ENCODE measurements around the gene SLC19A2. TPM values are rescaled to one million over a fixed set of nuclear protein-coding genes. Genes with fewer than 3 reads are reported as not detected.

SLC19A2 gene
- total RNA-seq, 2 experiments from 2014 or later, result 3.6 to 3.7 TPM

GRCh38 chr1:169527451-169528214 is 41.9 kb upstream of the SLC19A2 start:
- peaks cover 10% of the 10 kb centered on the region for H3K4me1 Mint-ChIP-seq (ENCODE audit: low read depth)
- intact Hi-C loops (cut with DNase I, micrococcal nuclease), result loop anchor here in 1 of 2 experiments (5.0 kb wide), 1 partner anchor 50 kb away; no protein-coding TSS in a partner anchor
- H3K36me3 ChIP-seq (ENCODE audit: insufficient read depth, low read length), result peaks cover 26% of the 10 kb centered on the region
- H3K27ac Mint-ChIP-seq, result no peak overlapping the region
- H3K27ac ChIP-seq (ENCODE audit: low read depth in 1 of 2, low read length in 2 of 2), result no peak overlapping the region
- ChIA-PET CTCF (interaction anchor here (0.6 kb wide), 1 partner anchor 8 kb away, joined by 3 read pairs; no protein-coding TSS in a partner anchor), POLR2A (no interaction called here)
- DNase-seq, result no peak
- no peak overlapping the region for H3K4me3 ChIP-seq (ENCODE audit: low read length)
- H3K9me3 ChIP-seq (ENCODE audit: control insufficient read depth in 1 of 2, insufficient read depth in 1 of 2, low read length in 2 of 2), result no peaks in the 10 kb centered on the region
- no peak for TF ChIP-seq CTCF (IDR thresholded peaks at IDR 0.05)
- H3K36me3 Mint-ChIP-seq (ENCODE audit: low read depth), result peaks cover 16% of the 10 kb centered on the region
- ATAC-seq (ENCODE audit: poor library complexity), result no peak
- H3K4me1 ChIP-seq (ENCODE audit: insufficient read depth, low read length), result no peaks in the 10 kb centered on the region
- H3K4me3 Mint-ChIP-seq, result no peak overlapping the region
- no peaks in the 10 kb centered on the region for H3K27me3 ChIP-seq (ENCODE audit: control insufficient read depth in 1 of 2, insufficient read depth in 2 of 2, low read length in 2 of 2)
- no peaks in the 10 kb centered on the region for H3K27me3 Mint-ChIP-seq
- no peaks in the 10 kb centered on the region for H3K9me3 Mint-ChIP-seq

GRCh38 chr1:169527001-169527400 is 41.3 kb upstream of the SLC19A2 start:
- no peak for TF ChIP-seq CTCF (IDR thresholded peaks at IDR 0.05)
- ATAC-seq (ENCODE audit: poor library complexity), result no peak
- H3K27ac Mint-ChIP-seq, result no peak overlapping the region
- no peak for DNase-seq
- intact Hi-C loops (cut with DNase I, micrococcal nuclease), result loop anchor here in 1 of 2 experiments (5.0 kb wide), 1 partner anchor 50 kb away; no protein-coding TSS in a partner anchor
- Histone ChIP-seq H3K9me3 (ENCODE audit: control insufficient read depth in 1 of 2, insufficient read depth in 1 of 2, low read length in 2 of 2) (no peaks in the 10 kb centered on the region), H3K36me3 (ENCODE audit: insufficient read depth, low read length) (peaks cover 26% of the 10 kb centered on the region), H3K27me3 (ENCODE audit: control insufficient read depth in 1 of 2, insufficient read depth in 2 of 2, low read length in 2 of 2) (no peaks in the 10 kb centered on the region), H3K27ac (ENCODE audit: low read depth in 1 of 2, low read length in 2 of 2) (no peak overlapping the region), H3K4me1 (ENCODE audit: insufficient read depth, low read length) (no peaks in the 10 kb centered on the region), H3K4me3 (ENCODE audit: low read length) (no peak overlapping the region)
- H3K9me3 Mint-ChIP-seq, result no peaks in the 10 kb centered on the region
- no peaks in the 10 kb centered on the region for H3K27me3 Mint-ChIP-seq
- H3K4me3 Mint-ChIP-seq, result no peak overlapping the region
- H3K36me3 Mint-ChIP-seq (ENCODE audit: low read depth), result peaks cover 19% of the 10 kb centered on the region
- ChIA-PET CTCF (no interaction called here), POLR2A (no interaction called here)
- peaks cover 10% of the 10 kb centered on the region for H3K4me1 Mint-ChIP-seq (ENCODE audit: low read depth)

GRCh38 chr1:169526120-169526832 is 40.5 kb upstream of the SLC19A2 start:
- ChIA-PET CTCF (no interaction called here), POLR2A (no interaction called here)
- H3K36me3 ChIP-seq (ENCODE audit: insufficient read depth, low read length), result peaks cover 26% of the 10 kb centered on the region

More at GRCh38 chr1:169526120-169526832, 40.5 kb upstream of the SLC19A2 start:
- intact Hi-C loops (cut with DNase I, micrococcal nuclease), result loop anchor here in 1 of 2 experiments (5.0 kb wide), 1 partner anchor 49 kb away; no protein-coding TSS in a partner anchor
- H3K27me3 Mint-ChIP-seq, result no peaks in the 10 kb centered on the region
- TF ChIP-seq CTCF (IDR thresholded peaks at IDR 0.05), result no peak
- no peaks in the 10 kb centered on the region for H3K9me3 Mint-ChIP-seq
- peaks cover 23% of the 10 kb centered on the region for H3K36me3 Mint-ChIP-seq (ENCODE audit: low read depth)
- peaks cover 10% of the 10 kb centered on the region for H3K4me1 Mint-ChIP-seq (ENCODE audit: low read depth)
- H3K9me3 ChIP-seq (ENCODE audit: control insufficient read depth in 1 of 2, insufficient read depth in 1 of 2, low read length in 2 of 2), result no peaks in the 10 kb centered on the region
- H3K27ac ChIP-seq (ENCODE audit: low read depth in 1 of 2, low read length in 2 of 2), result no peak overlapping the region
- no peaks in the 10 kb centered on the region for H3K27me3 ChIP-seq (ENCODE audit: control insufficient read depth in 1 of 2, insufficient read depth in 2 of 2, low read length in 2 of 2)
- no peak for DNase-seq
- no peaks in the 10 kb centered on the region for H3K4me1 ChIP-seq (ENCODE audit: insufficient read depth, low read length)
- no peak overlapping the region for H3K27ac Mint-ChIP-seq
- H3K4me3 Mint-ChIP-seq, result no peak overlapping the region
- no peak for ATAC-seq (ENCODE audit: poor library complexity)
- H3K4me3 ChIP-seq (ENCODE audit: low read length), result no peak overlapping the region
